SJCRH30 (cell line): Measurements from ENCODE around the gene SAV1. TPM values are rescaled to one million over a fixed set of nuclear protein-coding genes. Genes with fewer than 3 reads are reported as not detected.
A peak's percentile ranks its signal among the peaks of the same experiment; 100 is the strongest.
"Not testable (repeated sequence)": the region's sequence is repeated elsewhere in the genome, so short reads cannot be mapped to it uniquely, and the experiment has no call there.

Source experiments
- DNase-seq, 2 experiments: peaks; one replicate each; pipeline ENCODE4 v3.0.0-alpha.2; 2015 to 2020
- H3K27ac ChIP-seq: fragments of 250-450 bp; sonication (Bioruptor Pico); 2 replicates; pipeline ENCODE4 v1.5.1; 2020; ENCODE audit warnings: mild to moderate bottlenecking, moderate library complexity
- H3K27me3 ChIP-seq: fragments of 250-450 bp; sonication (Bioruptor Pico); 2 replicates; pipeline ENCODE4 v1.5.1; 2020; ENCODE audit warnings: mild to moderate bottlenecking, moderate library complexity
- H3K36me3 ChIP-seq: fragments of 250-450 bp; sonication (Bioruptor Pico); 2 replicates; pipeline ENCODE4 v1.5.1; 2020; ENCODE audit warnings: mild to moderate bottlenecking, moderate library complexity
- H3K4me1 ChIP-seq: fragments of 250-450 bp; sonication (Bioruptor Pico); 2 replicates; pipeline ENCODE4 v1.5.1; 2020; ENCODE audit warnings: mild to moderate bottlenecking, moderate library complexity
- H3K4me3 ChIP-seq: fragments of 250-450 bp; sonication (Bioruptor Pico); 2 replicates; pipeline ENCODE4 v1.5.1; 2020; ENCODE audit warnings: mild to moderate bottlenecking, moderate library complexity
- H3K9me3 ChIP-seq: fragments of 250-450 bp; sonication (Bioruptor Pico); replicated peaks from 2 replicates; pipeline ENCODE4 v1.5.1; 2020; ENCODE audit warnings: mild to moderate bottlenecking, moderate library complexity
- total RNA-seq: library from RNA; depleted of rRNA; stranded (reverse); fragments of >200 nt; shearing (Covaris generic); gene quantifications from 2 replicates; pipeline ENCODE4 v1.2.3, GENCODE V29; 2014; rRNA removed

SAV1 gene
- total RNA-seq, result 26.2 and 26.8 TPM in 2 replicates

- Histone ChIP-seq H3K27me3 (no peaks in the 10 kb centered on the region), H3K36me3 (0 out of 2 replicates have a peak, but pooled peaks cover 3% of the 10 kb centered on the region), H3K27ac (peak within 1 kb of the TSS; percentile 91), H3K4me1 (peaks cover 6% of the 10 kb centered on the region), H3K4me3 (peak within 1 kb of the TSS; percentile 76), H3K9me3 (no peaks in the 10 kb centered on the region)
- peak; percentile 77 to 86 for DNase-seq
These were observed at the start of gene SAV1 for GRCh38 chr14:50667996-50668825. Gene SAV1, minus strand, starts transcription at chr14:50668306. Its CDS starts 339 bp downstream, at chr14:50667967.

GRCh38 chr14:50717811-50718210 lies 49.7 kb upstream of the SAV1 start:
- Histone ChIP-seq H3K36me3 (peaks cover 5% of the 10 kb centered on the region), H3K4me3 (no peak overlapping the region), H3K27me3 (no peaks in the 10 kb centered on the region), H3K27ac (no peak overlapping the region), H3K9me3 (no peaks in the 10 kb centered on the region), H3K4me1 (no peaks in the 10 kb centered on the region)
- DNase-seq, result no peak

GRCh38 chr14:50714450-50715073 lies 46.5 kb upstream of the SAV1 start:
- DNase-seq, result peak in 1 of 2 experiments; percentile 36
- Histone ChIP-seq H3K27ac (no peak overlapping the region), H3K9me3 (no peaks in the 10 kb centered on the region), H3K4me1 (no peaks in the 10 kb centered on the region), H3K27me3 (no peaks in the 10 kb centered on the region), H3K36me3 (no peaks in the 10 kb centered on the region), H3K4me3 (no peak overlapping the region)

GRCh38 chr14:50711043-50711442 lies 42.9 kb upstream of the SAV1 start:
- Histone ChIP-seq H3K27me3 (no peaks in the 10 kb centered on the region), H3K27ac (no peak overlapping the region), H3K36me3 (no peaks in the 10 kb centered on the region), H3K4me1 (no peaks in the 10 kb centered on the region), H3K9me3 (no peaks in the 10 kb centered on the region), H3K4me3 (no peak overlapping the region)
- DNase-seq, result no peak

GRCh38 chr14:50705026-50705593 lies 37.0 kb upstream of the SAV1 start:
- no peak overlapping the region for H3K27ac ChIP-seq
- H3K4me1 ChIP-seq, result no peaks in the 10 kb centered on the region
- H3K27me3 ChIP-seq, result no peaks in the 10 kb centered on the region
- DNase-seq, result no peak
- H3K4me3 ChIP-seq, result no peak overlapping the region
- H3K36me3 ChIP-seq, result no peaks in the 10 kb centered on the region
- no peaks in the 10 kb centered on the region for H3K9me3 ChIP-seq

- H3K4me3 ChIP-seq, result no peak overlapping the region
- no peaks in the 10 kb centered on the region for H3K9me3 ChIP-seq
- DNase-seq, result no peak
- H3K27me3 ChIP-seq, result no peaks in the 10 kb centered on the region
- H3K36me3 ChIP-seq, result no peaks in the 10 kb centered on the region
- no peaks in the 10 kb centered on the region for H3K4me1 ChIP-seq
- H3K27ac ChIP-seq, result no peak overlapping the region
These were observed 36.4 kb upstream of the SAV1 start for GRCh38 chr14:50704454-50705010.

GRCh38 chr14:50697659-50698290 lies 29.7 kb upstream of the SAV1 start:
- Histone ChIP-seq H3K27me3 (no peaks in the 10 kb centered on the region), H3K4me3 (no peak overlapping the region), H3K27ac (no peak overlapping the region), H3K4me1 (no peaks in the 10 kb centered on the region), H3K9me3 (no peaks in the 10 kb centered on the region), H3K36me3 (no peaks in the 10 kb centered on the region)
- no peak for DNase-seq

GRCh38 chr14:50694260-50694659 lies 26.2 kb upstream of the SAV1 start:
- H3K27ac ChIP-seq, H3K36me3 ChIP-seq, H3K4me1 ChIP-seq, H3K27me3 ChIP-seq, DNase-seq, H3K9me3 ChIP-seq, H3K4me3 ChIP-seq: not testable (repeated sequence)

- Histone ChIP-seq H3K4me1 (no peaks in the 10 kb centered on the region), H3K27me3 (no peaks in the 10 kb centered on the region), H3K36me3 (no peaks in the 10 kb centered on the region), H3K9me3 (no peaks in the 10 kb centered on the region), H3K27ac (no peak overlapping the region), H3K4me3 (no peak overlapping the region)
- no peak for DNase-seq
These were observed 20.8 kb upstream of the SAV1 start for GRCh38 chr14:50688875-50689274.

- no peak for DNase-seq
- H3K4me3 ChIP-seq, result no peak overlapping the region
- no peaks in the 10 kb centered on the region for H3K27me3 ChIP-seq
- no peaks in the 10 kb centered on the region for H3K9me3 ChIP-seq
- H3K4me1 ChIP-seq, result peaks cover 32% of the 10 kb centered on the region
- no peaks in the 10 kb centered on the region for H3K36me3 ChIP-seq
- no peak overlapping the region for H3K27ac ChIP-seq
These were observed 11.6 kb upstream of the SAV1 start for GRCh38 chr14:50679674-50680073.

GRCh38 chr14:50678163-50678562 lies 10.1 kb upstream of the SAV1 start:
- Histone ChIP-seq H3K4me3 (no peak overlapping the region), H3K9me3 (no peaks in the 10 kb centered on the region), H3K4me1 (peaks cover 32% of the 10 kb centered on the region), H3K27ac (peak overlapping the region; percentile 73), H3K36me3 (no peaks in the 10 kb centered on the region), H3K27me3 (no peaks in the 10 kb centered on the region)
- DNase-seq, result no peak

- H3K27ac ChIP-seq, result peak overlapping the region; percentile 73
- no peaks in the 10 kb centered on the region for H3K27me3 ChIP-seq
- H3K9me3 ChIP-seq, result no peaks in the 10 kb centered on the region
- H3K4me1 ChIP-seq, result peaks cover 32% of the 10 kb centered on the region
- H3K36me3 ChIP-seq, result no peaks in the 10 kb centered on the region
- H3K4me3 ChIP-seq, result peak overlapping the region; percentile 23
- peak; percentile 19 to 63 for DNase-seq
These were observed 9.5 kb upstream of the SAV1 start for GRCh38 chr14:50677527-50678063.

GRCh38 chr14:50676814-50677516 lies 8.9 kb upstream of the SAV1 start:
- no peak for DNase-seq
- no peaks in the 10 kb centered on the region for H3K27me3 ChIP-seq
- H3K4me1 ChIP-seq, result peaks cover 32% of the 10 kb centered on the region
- no peaks in the 10 kb centered on the region for H3K36me3 ChIP-seq
- peak overlapping the region; percentile 23 for H3K4me3 ChIP-seq
- peak overlapping the region; percentile 73 for H3K27ac ChIP-seq
- H3K9me3 ChIP-seq, result no peaks in the 10 kb centered on the region

- H3K4me3 ChIP-seq, result no peak overlapping the region
- H3K9me3 ChIP-seq, result no peaks in the 10 kb centered on the region
- peak overlapping the region; percentile 50; the same call in 1 of the 2 replicates for H3K27ac ChIP-seq
- H3K27me3 ChIP-seq, result no peaks in the 10 kb centered on the region
- peaks cover 32% of the 10 kb centered on the region for H3K4me1 ChIP-seq
- DNase-seq, result peak in 1 of 2 experiments; percentile 22
- no peaks in the 10 kb centered on the region for H3K36me3 ChIP-seq
These were observed 7.5 kb upstream of the SAV1 start for GRCh38 chr14:50675597-50675996.
